Panc1 (cell line): Measurements from ENCODE around the gene IREB2.

Source experiments
- CTCF ChIP-seq: fragments of 450-650 bp; IDR thresholded peaks from 2 replicates; pipeline ENCODE4 v1.5.1; 2017; ENCODE audit warnings: mild to moderate bottlenecking
- POLR2AphosphoS5 ChIP-seq: IDR thresholded peaks from 2 replicates; pipeline ENCODE4 v1.6.1; 2012; ENCODE audit warnings: mild to moderate bottlenecking, low read depth, low read length, moderate library complexity
- REST ChIP-seq, 2 experiments: IDR thresholded peaks; 2 replicates each; pipeline ENCODE4 v1.6.1; 2011 to 2012; ENCODE audit warnings: low read depth in 2 of 2, control low read depth in 1 of 2, low read length in 1 of 2, mild to moderate bottlenecking in 1 of 2, moderate library complexity in 1 of 2; ENCODE audit not compliant: insufficient read depth in 1 of 2

- TF ChIP-seq POLR2AphosphoS5 (no peak), CTCF (no peak), REST (IDR thresholded peaks at IDR 0.05; ENCODE audit: insufficient read depth in 1 of 2, low read depth in 2 of 2, low read length in 1 of 2) (no peak)
Measured at GRCh38 chr15:78477295-78477694, 39.3 kb downstream of the IREB2 start.
